HG02870 (cell line): ENCODE results near the gene CCDC60.
A peak's percentile ranks its signal among the peaks of the same experiment; 100 is the strongest.

Experiments
- ATAC-seq: cut with Tn5 transposase; IDR thresholded peaks from one replicate; pipeline ENCODE4 v1.9.1; 2021; ENCODE audit warnings: mild to moderate bottlenecking, moderate library complexity; ENCODE audit not compliant: unreplicated experiment

CCDC60 gene

GRCh38 chr12:119440803-119441360 is 106.4 kb downstream of the CCDC60 start:
- no peak for ATAC-seq

GRCh38 chr12:119444462-119445044 is 110.0 kb downstream of the CCDC60 start:
- ATAC-seq, result peak; percentile 50

- ATAC-seq, result no peak
Measured at GRCh38 chr12:119446459-119446858, 111.9 kb downstream of the CCDC60 start.

- ATAC-seq, result no peak
Measured at GRCh38 chr12:119447126-119447525, 112.6 kb downstream of the CCDC60 start.

GRCh38 chr12:119447618-119448017 is 113.1 kb downstream of the CCDC60 start:
- ATAC-seq, result no peak

GRCh38 chr12:119448611-119449131 is 114.1 kb downstream of the CCDC60 start:
- no peak for ATAC-seq

- no peak for ATAC-seq
Measured at GRCh38 chr12:119450771-119451170, 116.2 kb downstream of the CCDC60 start.

- no peak for ATAC-seq
Measured at GRCh38 chr12:119456824-119457223, 122.3 kb downstream of the CCDC60 start.

- ATAC-seq, result no peak
Measured at GRCh38 chr12:119457271-119457670, 122.7 kb downstream of the CCDC60 start.

- ATAC-seq, result no peak
Measured at GRCh38 chr12:119459481-119459880, 125.0 kb downstream of the CCDC60 start.

- ATAC-seq, result no peak
Measured at GRCh38 chr12:119460876-119461275, 126.3 kb downstream of the CCDC60 start.

GRCh38 chr12:119461636-119462214 is 127.2 kb downstream of the CCDC60 start:
- no peak for ATAC-seq

GRCh38 chr12:119463211-119463926 is 128.8 kb downstream of the CCDC60 start:
- no peak for ATAC-seq

GRCh38 chr12:119468296-119468695 is 133.8 kb downstream of the CCDC60 start:
- ATAC-seq, result no peak

- ATAC-seq, result no peak
Measured at GRCh38 chr12:119475650-119476049, 141.1 kb downstream of the CCDC60 start.

- no peak for ATAC-seq
Measured at GRCh38 chr12:119476951-119477350, 142.4 kb downstream of the CCDC60 start.

GRCh38 chr12:119479121-119479561 is 144.6 kb downstream of the CCDC60 start:
- ATAC-seq, result no peak

- no peak for ATAC-seq
Measured at GRCh38 chr12:119480551-119480950, 146.0 kb downstream of the CCDC60 start.

GRCh38 chr12:119486599-119487154 is 152.1 kb downstream of the CCDC60 start:
- ATAC-seq, result no peak

- no peak for ATAC-seq
Measured at GRCh38 chr12:119491814-119492213, 157.3 kb downstream of the CCDC60 start.

GRCh38 chr12:119500209-119500608 is 165.7 kb downstream of the CCDC60 start:
- no peak for ATAC-seq
